Gastroesophageal sphincter (tissue), 3 donors: ENCODE results near the gene RRAS.

Source experiments
- EP300 ChIP-seq: sonication (generic); formaldehyde crosslinking; IDR thresholded peaks from one replicate; pipeline ENCODE4 v1.6.1; 2017; ENCODE audit warnings: antibody characterized with exemption, mild to moderate bottlenecking
- POLR2A ChIP-seq, 2 donors: fragments of 450-650 bp; IDR thresholded peaks; one replicate each; pipeline ENCODE4 v1.6.1; 2017; ENCODE audit warnings: antibody characterized with exemption in 2 of 2, mild to moderate bottlenecking in 2 of 2, moderate library complexity in 1 of 2
- POLR2AphosphoS5 ChIP-seq: sonication (generic); formaldehyde crosslinking; IDR thresholded peaks from one replicate; pipeline ENCODE4 v1.6.1; 2017; ENCODE audit warnings: antibody characterized with exemption
- TF ChIP-seq, protein P1 (sequence below), 4 experiments: fragments of 200-600 bp in 2 of 4; fragments of 450-650 bp in 2 of 4; sonication (generic) in 1 of 4; IDR thresholded peaks; one replicate each; pipeline ENCODE4 v1.5.1; 2017 to 2019; ENCODE audit warnings: antibody characterized with exemption in 4 of 4, mild to moderate bottlenecking in 2 of 4, moderate library complexity in 2 of 4

- TF ChIP-seq, protein P1, sequence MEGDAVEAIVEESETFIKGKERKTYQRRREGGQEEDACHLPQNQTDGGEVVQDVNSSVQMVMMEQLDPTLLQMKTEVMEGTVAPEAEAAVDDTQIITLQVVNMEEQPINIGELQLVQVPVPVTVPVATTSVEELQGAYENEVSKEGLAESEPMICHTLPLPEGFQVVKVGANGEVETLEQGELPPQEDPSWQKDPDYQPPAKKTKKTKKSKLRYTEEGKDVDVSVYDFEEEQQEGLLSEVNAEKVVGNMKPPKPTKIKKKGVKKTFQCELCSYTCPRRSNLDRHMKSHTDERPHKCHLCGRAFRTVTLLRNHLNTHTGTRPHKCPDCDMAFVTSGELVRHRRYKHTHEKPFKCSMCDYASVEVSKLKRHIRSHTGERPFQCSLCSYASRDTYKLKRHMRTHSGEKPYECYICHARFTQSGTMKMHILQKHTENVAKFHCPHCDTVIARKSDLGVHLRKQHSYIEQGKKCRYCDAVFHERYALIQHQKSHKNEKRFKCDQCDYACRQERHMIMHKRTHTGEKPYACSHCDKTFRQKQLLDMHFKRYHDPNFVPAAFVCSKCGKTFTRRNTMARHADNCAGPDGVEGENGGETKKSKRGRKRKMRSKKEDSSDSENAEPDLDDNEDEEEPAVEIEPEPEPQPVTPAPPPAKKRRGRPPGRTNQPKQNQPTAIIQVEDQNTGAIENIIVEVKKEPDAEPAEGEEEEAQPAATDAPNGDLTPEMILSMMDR (IDR thresholded peaks at IDR 0.05): no peak
- TF ChIP-seq POLR2AphosphoS5 (no peak), POLR2A (IDR thresholded peaks at IDR 0.05) (no peak), EP300 (no peak)
These were observed 46.7 kb upstream of the RRAS start for GRCh38 chr19:49686503-49687088.
